ENCODE measurements around the gene SPTB.

Gene SPTB

DNA sequence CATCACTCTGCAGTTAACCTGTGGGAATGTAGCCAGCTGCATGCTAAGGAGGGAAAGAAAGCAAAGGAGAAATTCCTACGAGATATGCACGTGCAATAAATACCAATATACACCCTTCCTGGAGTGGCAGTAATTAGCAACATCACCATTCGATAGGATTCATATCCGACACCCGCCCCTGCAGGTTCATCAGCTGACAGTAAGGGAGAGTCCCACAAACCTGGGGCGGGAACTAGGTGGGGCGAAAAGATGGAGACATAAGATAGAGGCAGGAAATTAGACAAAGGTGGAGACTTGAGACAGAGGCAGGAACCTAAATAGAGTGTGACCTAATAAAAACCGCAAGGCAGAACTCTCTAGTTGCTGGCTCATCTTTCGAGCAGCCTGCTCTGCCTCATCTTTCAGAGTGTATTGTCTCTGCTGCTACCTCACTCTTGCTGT is 123.9 kb downstream of the SPTB start:
- no peak overlapping the region for H3K9ac ChIP-seq (ENCODE audit: low read length)

DNA sequence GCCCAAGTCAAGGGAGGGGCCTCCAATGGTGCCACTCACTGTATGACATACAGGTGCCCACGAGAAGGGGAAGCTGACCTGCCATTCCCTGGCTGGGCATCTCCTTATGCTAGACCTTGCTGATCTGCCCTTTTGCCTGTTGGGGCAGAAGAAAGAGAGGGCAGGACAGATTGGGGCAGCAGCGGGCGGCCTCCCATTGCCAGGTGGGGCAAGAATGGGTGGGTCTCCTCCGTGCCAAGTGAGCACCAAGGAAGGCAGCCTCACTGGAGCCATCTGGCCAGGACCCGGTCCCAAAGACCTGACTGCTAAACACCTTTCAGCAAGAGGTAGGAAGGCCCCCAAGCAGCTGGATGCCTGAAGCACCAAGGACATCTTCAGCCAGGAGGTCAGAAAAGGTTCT is 125.0 kb downstream of the SPTB start:
- no peak overlapping the region for H3K9ac ChIP-seq (ENCODE audit: low read length)
- no peaks in the 10 kb centered on the region for H3K36me3 ChIP-seq (ENCODE audit: control insufficient read depth, insufficient read depth, low read length)
- H3K27me3 ChIP-seq (ENCODE audit: control insufficient read depth, insufficient read depth, low read length): no peaks in the 10 kb centered on the region
- H3K4me1 ChIP-seq (ENCODE audit: control insufficient read depth, insufficient read depth, low read length): peaks cover 18% of the 10 kb centered on the region
- no peak overlapping the region for H3K4me3 ChIP-seq (ENCODE audit: low read length)
- no peak overlapping the region for H3K27ac ChIP-seq (ENCODE audit: low read depth, low read length)

More for the DNA sequence above, 123.9 kb downstream of the SPTB start:
- Histone ChIP-seq H3K27ac (ENCODE audit: low read depth, low read length) (no peak overlapping the region), H3K4me3 (ENCODE audit: low read length) (no peak overlapping the region), H3K36me3 (ENCODE audit: control insufficient read depth, insufficient read depth, low read length) (no peaks in the 10 kb centered on the region), H3K27me3 (ENCODE audit: control insufficient read depth, insufficient read depth, low read length) (no peaks in the 10 kb centered on the region), H3K4me1 (ENCODE audit: control insufficient read depth, insufficient read depth, low read length) (peaks cover 19% of the 10 kb centered on the region)

DNA sequence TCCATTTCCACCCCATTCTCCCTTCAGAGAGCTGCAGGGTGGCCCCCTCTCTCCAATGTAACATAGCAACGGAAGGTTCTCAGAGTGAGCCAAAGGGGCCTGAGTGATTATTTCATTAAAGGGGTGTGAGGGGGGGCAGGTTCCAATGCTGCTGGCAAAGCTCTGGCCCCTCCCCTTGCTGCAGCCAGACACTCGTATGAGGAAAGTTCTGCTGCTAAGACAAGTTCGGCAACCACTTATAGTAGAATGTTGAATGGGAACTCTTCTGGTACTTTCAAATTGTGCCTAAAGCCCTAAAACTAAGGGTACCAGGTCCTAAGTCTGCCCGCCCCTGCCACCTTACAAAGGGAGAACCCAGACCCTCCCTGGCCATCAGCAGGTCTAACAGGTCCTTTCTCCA is 125.7 kb downstream of the SPTB start:
- no peaks in the 10 kb centered on the region for H3K27me3 ChIP-seq (ENCODE audit: control insufficient read depth, insufficient read depth, low read length)
- peaks cover 16% of the 10 kb centered on the region for H3K4me1 ChIP-seq (ENCODE audit: control insufficient read depth, insufficient read depth, low read length)
- no peak overlapping the region for H3K27ac ChIP-seq (ENCODE audit: low read depth, low read length)
- no peak overlapping the region for H3K9ac ChIP-seq (ENCODE audit: low read length)
- no peaks in the 10 kb centered on the region for H3K36me3 ChIP-seq (ENCODE audit: control insufficient read depth, insufficient read depth, low read length)
- H3K4me3 ChIP-seq (ENCODE audit: low read length): no peak overlapping the region

DNA sequence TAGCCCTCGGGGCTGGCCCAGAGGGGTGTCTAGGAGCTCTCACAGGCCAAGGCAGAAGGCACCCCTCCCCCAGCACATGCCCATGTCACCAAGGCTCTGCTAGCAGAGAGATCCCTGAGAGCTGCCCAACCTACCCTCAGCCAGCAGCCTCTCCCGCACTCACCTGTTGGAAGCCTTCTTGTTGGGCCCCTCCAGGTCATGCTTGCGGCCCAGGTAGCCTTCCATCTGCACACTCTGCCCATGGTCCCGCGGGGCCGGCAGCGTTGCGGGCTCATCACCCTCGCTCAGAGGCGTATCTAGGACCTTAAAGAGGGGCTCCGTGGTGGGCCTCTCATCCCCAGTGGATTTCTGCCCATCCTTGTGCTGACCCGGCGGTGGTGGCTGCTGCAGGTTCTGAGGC is 126.3 kb downstream of the SPTB start:
- Histone ChIP-seq H3K4me3 (ENCODE audit: low read length) (no peak overlapping the region), H3K36me3 (ENCODE audit: control insufficient read depth, insufficient read depth, low read length) (no peaks in the 10 kb centered on the region), H3K27me3 (ENCODE audit: control insufficient read depth, insufficient read depth, low read length) (no peaks in the 10 kb centered on the region), H3K4me1 (ENCODE audit: control insufficient read depth, insufficient read depth, low read length) (peaks cover 10% of the 10 kb centered on the region), H3K9ac (ENCODE audit: low read length) (no peak overlapping the region), H3K27ac (ENCODE audit: low read depth, low read length) (no peak overlapping the region)

DNA sequence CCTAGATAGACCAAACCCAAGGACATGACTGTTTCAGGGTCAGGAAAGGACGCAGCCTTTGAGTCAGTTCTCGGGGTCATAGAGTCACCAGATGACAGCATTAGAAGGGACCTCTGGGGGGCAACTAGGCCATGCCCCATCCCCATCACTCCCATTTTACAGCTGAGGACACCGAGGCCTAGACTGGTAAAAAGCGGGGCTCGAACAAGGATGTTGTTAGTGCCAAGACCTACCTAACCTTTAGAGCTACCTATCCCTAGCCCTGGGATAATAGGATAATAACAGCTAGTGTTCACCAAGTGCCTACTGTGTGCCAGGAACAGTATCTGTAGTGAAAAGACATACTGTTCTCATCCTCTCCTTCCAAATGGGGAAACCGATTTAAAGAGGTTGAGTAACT is 126.8 kb downstream of the SPTB start:
- Histone ChIP-seq H3K4me3 (ENCODE audit: low read length) (no peak overlapping the region), H3K4me1 (ENCODE audit: control insufficient read depth, insufficient read depth, low read length) (peaks cover 5% of the 10 kb centered on the region), H3K36me3 (ENCODE audit: control insufficient read depth, insufficient read depth, low read length) (peaks cover 2% of the 10 kb centered on the region), H3K27me3 (ENCODE audit: control insufficient read depth, insufficient read depth, low read length) (no peaks in the 10 kb centered on the region), H3K27ac (ENCODE audit: low read depth, low read length) (no peak overlapping the region), H3K9ac (ENCODE audit: low read length) (no peak overlapping the region)

DNA sequence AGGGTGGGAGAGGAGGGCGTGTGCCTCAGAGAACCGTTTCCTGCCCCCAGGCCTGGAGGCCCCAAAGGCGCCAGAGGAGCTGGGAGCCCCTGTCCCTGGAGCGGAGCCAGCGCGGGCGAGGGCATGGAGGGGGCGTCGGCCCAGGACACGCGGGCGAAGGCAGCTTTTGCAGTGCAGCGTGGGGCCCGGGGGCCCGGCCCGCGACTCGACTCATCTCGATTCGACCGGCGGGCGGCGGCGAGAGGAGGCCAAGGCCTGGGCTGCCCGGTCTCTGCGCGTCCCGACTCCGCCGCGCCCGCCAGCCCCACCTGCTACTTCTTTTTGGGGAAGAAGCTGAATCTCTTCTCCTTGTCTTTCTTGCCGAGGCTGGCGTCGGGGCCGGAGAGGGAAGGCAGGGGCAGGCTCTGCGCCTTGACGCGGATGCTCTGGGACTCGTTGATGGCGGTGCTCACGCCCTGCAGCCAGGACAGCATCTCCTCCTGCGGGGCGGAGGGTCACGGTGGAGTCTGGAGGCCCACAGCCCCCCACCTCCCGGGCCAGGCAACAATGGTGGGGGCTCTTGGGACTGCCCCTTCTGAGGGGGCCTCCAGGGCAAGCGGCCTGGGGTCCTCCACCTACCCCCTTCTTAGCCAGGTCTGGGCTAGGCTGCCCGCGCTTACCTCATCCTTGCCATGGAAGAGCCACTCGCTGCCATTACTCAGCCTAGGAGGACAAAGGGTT is 130.6 kb downstream of the SPTB start:
- Histone ChIP-seq H3K4me3 (ENCODE audit: low read length) (no peak overlapping the region), H3K36me3 (ENCODE audit: control insufficient read depth, insufficient read depth, low read length) (peaks cover 7% of the 10 kb centered on the region), H3K4me1 (ENCODE audit: control insufficient read depth, insufficient read depth, low read length) (no peaks in the 10 kb centered on the region), H3K9ac (ENCODE audit: low read length) (no peak overlapping the region), H3K27ac (ENCODE audit: low read depth, low read length) (no peak overlapping the region), H3K27me3 (ENCODE audit: control insufficient read depth, insufficient read depth, low read length) (no peaks in the 10 kb centered on the region)

DNA sequence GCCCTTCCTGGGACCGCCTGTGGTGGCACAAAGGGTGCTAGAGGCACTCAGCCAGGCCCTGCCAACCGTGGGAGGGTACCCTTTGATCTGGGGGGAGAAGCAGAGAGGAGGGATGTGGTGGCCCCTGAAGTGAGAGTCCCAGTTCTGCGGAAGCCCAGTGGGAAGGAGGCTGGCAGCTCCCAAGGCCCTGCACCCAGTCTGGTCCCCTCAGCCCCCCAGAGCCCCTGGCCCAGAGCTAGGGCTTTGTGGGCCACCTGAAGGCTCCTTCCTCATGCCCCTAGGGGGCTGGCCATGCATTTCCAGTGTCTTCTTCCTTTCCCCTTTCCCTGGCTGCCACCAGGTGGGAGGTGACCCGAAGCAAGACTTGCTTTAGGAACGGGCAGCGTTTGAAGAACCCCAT is 131.2 kb downstream of the SPTB start:
- Histone ChIP-seq H3K27ac (ENCODE audit: low read depth, low read length) (no peak overlapping the region), H3K9ac (ENCODE audit: low read length) (no peak overlapping the region), H3K36me3 (ENCODE audit: control insufficient read depth, insufficient read depth, low read length) (peaks cover 13% of the 10 kb centered on the region)

DNA sequence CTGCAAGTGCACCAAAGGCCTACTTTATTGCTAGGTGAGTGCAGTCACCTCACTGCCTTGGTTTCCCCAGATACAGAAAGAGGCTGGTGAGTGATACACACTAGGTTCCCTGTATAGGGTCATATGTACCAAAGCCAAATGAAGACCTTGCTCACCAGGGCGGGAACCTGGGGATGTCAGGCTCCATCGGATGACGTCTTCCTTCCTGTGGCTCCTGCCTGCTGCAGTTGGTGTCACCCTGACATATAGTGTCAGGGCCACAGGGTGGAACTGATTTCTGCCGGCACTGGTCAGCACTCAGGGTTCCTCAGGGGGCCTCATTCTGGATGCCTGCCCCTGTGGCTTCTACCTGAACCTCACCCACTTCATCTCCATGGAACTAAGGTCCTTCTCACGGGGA is 132.4 kb downstream of the SPTB start:
- H3K9ac ChIP-seq (ENCODE audit: low read length): no peak overlapping the region
- no peak overlapping the region for H3K4me3 ChIP-seq (ENCODE audit: low read length)
- H3K27me3 ChIP-seq (ENCODE audit: control insufficient read depth, insufficient read depth, low read length): no peaks in the 10 kb centered on the region
- no peaks in the 10 kb centered on the region for H3K4me1 ChIP-seq (ENCODE audit: control insufficient read depth, insufficient read depth, low read length)
- peaks cover 17% of the 10 kb centered on the region for H3K36me3 ChIP-seq (ENCODE audit: control insufficient read depth, insufficient read depth, low read length)
- no peak overlapping the region for H3K27ac ChIP-seq (ENCODE audit: low read depth, low read length)

More for the DNA sequence above, 131.2 kb downstream of the SPTB start:
- H3K4me3 ChIP-seq (ENCODE audit: low read length): no peak overlapping the region
- H3K4me1 ChIP-seq (ENCODE audit: control insufficient read depth, insufficient read depth, low read length): no peaks in the 10 kb centered on the region
- H3K27me3 ChIP-seq (ENCODE audit: control insufficient read depth, insufficient read depth, low read length): no peaks in the 10 kb centered on the region

DNA sequence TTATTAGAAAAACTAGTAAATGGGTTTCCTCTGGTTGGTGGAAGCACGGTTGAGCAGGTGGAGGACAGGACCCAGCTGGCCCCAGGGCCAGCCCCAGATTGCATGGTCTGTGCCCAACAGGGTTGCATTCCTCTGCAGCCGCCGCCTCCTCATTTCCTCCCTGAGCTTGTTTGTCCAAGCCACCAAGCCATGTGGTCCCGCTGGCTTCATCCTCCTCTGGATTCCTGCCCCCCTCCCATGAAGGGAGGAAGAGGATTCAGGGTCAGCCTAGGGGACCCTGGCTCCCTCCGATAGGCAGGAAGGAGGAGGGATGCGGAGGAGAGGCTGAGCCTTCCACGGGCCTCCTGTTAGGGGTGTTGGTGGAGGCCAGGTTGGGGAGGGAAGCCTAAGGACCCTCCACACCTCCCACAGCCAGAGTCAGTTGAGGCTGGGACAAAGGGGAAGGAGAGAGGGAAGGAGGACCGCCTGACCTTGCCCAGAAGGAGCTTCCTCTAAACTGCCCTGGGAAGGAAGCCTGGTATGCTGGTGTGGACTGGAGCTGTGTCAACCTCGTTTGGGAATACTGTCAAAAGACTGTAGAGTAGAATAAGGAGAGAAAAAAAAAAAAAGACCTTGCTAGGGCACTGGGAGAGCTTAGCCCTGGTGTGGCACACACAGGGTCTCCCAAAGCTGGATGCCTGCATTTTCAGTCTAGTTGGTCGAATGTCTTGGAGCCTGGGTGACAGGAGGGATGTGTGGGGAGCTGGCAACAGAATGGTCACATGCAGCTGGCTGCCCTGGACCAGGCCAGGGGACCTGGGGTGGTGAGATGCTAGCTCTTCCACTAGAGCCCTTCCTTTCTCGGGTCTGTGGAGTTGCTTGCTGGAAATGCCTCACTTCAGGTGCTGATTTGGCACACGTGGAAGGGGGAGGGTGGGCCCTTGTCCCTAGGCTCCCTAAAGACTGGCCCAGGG is 133.1 kb downstream of the SPTB start:
- H3K36me3 ChIP-seq (ENCODE audit: control insufficient read depth, insufficient read depth, low read length): peaks cover 25% of the 10 kb centered on the region

DNA sequence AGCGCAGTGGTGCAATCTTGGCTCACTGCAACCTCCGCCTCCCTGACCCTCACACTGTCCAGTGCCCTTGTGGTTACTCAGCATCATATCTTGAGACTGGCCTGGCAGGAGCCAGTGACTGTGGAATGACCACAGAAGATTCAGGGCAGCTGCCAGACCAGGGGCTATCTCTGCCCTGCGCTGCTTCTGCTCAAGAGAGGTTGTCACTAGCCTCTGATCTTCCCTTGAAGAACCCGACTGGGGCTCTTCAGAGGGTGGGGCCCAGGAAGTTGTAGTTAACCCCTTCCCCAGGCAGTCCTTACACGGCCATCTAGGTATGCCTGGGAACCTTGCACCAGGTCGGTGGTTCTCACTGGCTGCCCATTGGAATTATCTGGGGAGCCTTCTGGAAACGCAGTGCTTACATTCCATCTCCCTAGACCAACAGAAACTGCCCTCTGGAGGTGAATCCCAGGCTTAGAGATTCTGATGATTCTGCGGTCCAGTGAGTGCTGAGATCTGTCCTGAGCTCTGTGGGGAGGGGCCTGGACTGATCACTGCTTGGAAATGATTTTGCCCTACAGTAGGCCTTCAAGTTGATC is 134.1 kb downstream of the SPTB start:
- Histone ChIP-seq H3K27ac (ENCODE audit: low read depth, low read length) (peak overlapping the region; percentile 2), H3K9ac (ENCODE audit: low read length) (no peak overlapping the region), H3K36me3 (ENCODE audit: control insufficient read depth, insufficient read depth, low read length) (peaks cover 30% of the 10 kb centered on the region), H3K4me1 (ENCODE audit: control insufficient read depth, insufficient read depth, low read length) (no peaks in the 10 kb centered on the region), H3K27me3 (ENCODE audit: control insufficient read depth, insufficient read depth, low read length) (no peaks in the 10 kb centered on the region), H3K4me3 (ENCODE audit: low read length) (no peak overlapping the region)

More for the DNA sequence above, 133.1 kb downstream of the SPTB start:
- no peak overlapping the region for H3K4me3 ChIP-seq (ENCODE audit: low read length)
- H3K27me3 ChIP-seq (ENCODE audit: control insufficient read depth, insufficient read depth, low read length): no peaks in the 10 kb centered on the region
- peak overlapping the region; percentile 18 for H3K27ac ChIP-seq (ENCODE audit: low read depth, low read length)
- no peaks in the 10 kb centered on the region for H3K4me1 ChIP-seq (ENCODE audit: control insufficient read depth, insufficient read depth, low read length)
- H3K9ac ChIP-seq (ENCODE audit: low read length): no peak overlapping the region

DNA sequence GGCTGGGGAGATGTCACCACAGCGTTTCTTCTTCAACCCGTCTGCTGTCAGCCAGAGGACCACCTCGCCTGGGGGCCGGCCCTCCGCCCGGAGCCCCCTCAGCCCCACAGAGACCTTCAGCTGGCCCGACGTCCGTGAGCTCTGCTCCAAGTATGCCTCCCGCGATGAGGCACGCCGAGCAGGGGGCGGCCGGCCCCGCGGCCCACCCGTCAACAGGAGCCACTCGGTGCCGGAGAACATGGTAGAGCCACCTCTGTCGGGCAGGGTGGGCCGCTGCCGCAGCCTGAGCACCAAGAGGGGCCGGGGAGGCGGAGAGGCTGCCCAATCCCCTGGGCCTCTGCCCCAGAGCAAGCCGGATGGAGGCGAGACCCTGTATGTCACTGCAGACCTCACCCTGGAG is 136.6 kb downstream of the SPTB start:
- Histone ChIP-seq H3K27me3 (ENCODE audit: control insufficient read depth, insufficient read depth, low read length) (no peaks in the 10 kb centered on the region), H3K36me3 (ENCODE audit: control insufficient read depth, insufficient read depth, low read length) (peaks cover 35% of the 10 kb centered on the region), H3K27ac (ENCODE audit: low read depth, low read length) (no peak overlapping the region), H3K4me1 (ENCODE audit: control insufficient read depth, insufficient read depth, low read length) (no peaks in the 10 kb centered on the region), H3K9ac (ENCODE audit: low read length) (no peak overlapping the region), H3K4me3 (ENCODE audit: low read length) (no peak overlapping the region)

DNA sequence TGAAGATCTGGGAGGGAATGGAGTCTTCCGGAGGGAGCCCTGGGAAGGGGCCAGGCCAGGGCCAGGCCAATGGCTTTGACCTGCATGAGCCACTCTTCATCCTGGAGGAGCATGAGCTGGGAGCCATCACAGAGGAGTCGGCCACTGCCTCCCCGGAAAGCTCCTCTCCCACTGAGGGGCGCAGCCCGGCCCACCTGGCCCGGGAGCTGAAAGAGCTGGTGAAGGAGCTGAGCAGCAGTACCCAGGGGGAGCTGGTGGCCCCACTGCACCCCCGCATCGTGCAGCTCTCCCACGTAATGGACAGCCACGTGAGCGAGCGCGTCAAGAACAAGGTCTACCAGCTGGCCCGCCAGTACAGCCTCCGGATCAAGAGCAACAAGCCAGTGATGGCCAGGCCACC is 137.7 kb downstream of the SPTB start:
- H3K4me1 ChIP-seq (ENCODE audit: control insufficient read depth, insufficient read depth, low read length): no peaks in the 10 kb centered on the region
- no peak overlapping the region for H3K9ac ChIP-seq (ENCODE audit: low read length)
- no peak overlapping the region for H3K27ac ChIP-seq (ENCODE audit: low read depth, low read length)
- H3K36me3 ChIP-seq (ENCODE audit: control insufficient read depth, insufficient read depth, low read length): peaks cover 34% of the 10 kb centered on the region
- H3K4me3 ChIP-seq (ENCODE audit: low read length): no peak overlapping the region
- no peaks in the 10 kb centered on the region for H3K27me3 ChIP-seq (ENCODE audit: control insufficient read depth, insufficient read depth, low read length)
